Loucy (cell line): ENCODE results near the gene P2RX2.

Experiments used
- H2AFZ ChIP-seq: fragments of 200-600 bp; sonication (generic); 2 replicates; pipeline ENCODE4 v1.6.0; 2016; ENCODE audit warnings: antibody characterized with exemption, mild to moderate bottlenecking, low read length, moderate library complexity
- H3F3A ChIP-seq: fragments of 200-600 bp; 2 replicates; pipeline ENCODE4 v1.6.0; 2016; ENCODE audit warnings: antibody characterized with exemption, low read depth, mild to moderate bottlenecking
- H3K27me3 ChIP-seq: fragments of 200-600 bp; sonication (generic); 2 replicates; pipeline ENCODE4 v1.6.1; 2014; ENCODE audit warnings: low read length, mild to moderate bottlenecking; ENCODE audit not compliant: insufficient read depth, poor library complexity, severe bottlenecking
- H3K36me3 ChIP-seq: fragments of 200-600 bp; sonication (generic); 2 replicates; pipeline ENCODE4 v1.6.1; 2016; ENCODE audit warnings: low read length; ENCODE audit not compliant: insufficient read depth
- H3K4me1 ChIP-seq: fragments of 200-600 bp; sonication (generic); 2 replicates; pipeline ENCODE4 v1.5.1; 2014; ENCODE audit warnings: low read length, mild to moderate bottlenecking; ENCODE audit not compliant: insufficient read depth, poor library complexity, severe bottlenecking
- H3K4me2 ChIP-seq: fragments of 200-600 bp; sonication (generic); 2 replicates; pipeline ENCODE4 v1.6.0; 2014; ENCODE audit warnings: antibody characterized with exemption, low read length, low read depth, mild to moderate bottlenecking; ENCODE audit not compliant: poor library complexity, severe bottlenecking
- H3K4me3 ChIP-seq: fragments of 200-600 bp; sonication (generic); 2 replicates; pipeline ENCODE4 v1.5.1; 2014; ENCODE audit warnings: low read length, mild to moderate bottlenecking, mixed read lengths; ENCODE audit not compliant: poor library complexity, severe bottlenecking
- H3K79me2 ChIP-seq: fragments of 200-600 bp; sonication (generic); 2 replicates; pipeline ENCODE4 v1.6.1; 2014; ENCODE audit warnings: low read length; ENCODE audit not compliant: insufficient read depth
- H3K9ac ChIP-seq: fragments of 200-600 bp; sonication (generic); 2 replicates; pipeline ENCODE4 v1.6.0; 2014; ENCODE audit warnings: mild to moderate bottlenecking, low read depth, low read length, moderate library complexity; ENCODE audit not compliant: poor library complexity, severe bottlenecking
- H3K9me2 ChIP-seq: fragments of 200-600 bp; sonication (generic); replicated peaks from 2 replicates; pipeline ENCODE4 v1.6.1; 2016; ENCODE audit warnings: low read depth, low read length, mixed read lengths
- H3K9me3 ChIP-seq: fragments of 200-600 bp; sonication (generic); 2 replicates; pipeline ENCODE4 v1.6.1; 2014; ENCODE audit warnings: mild to moderate bottlenecking, antibody characterized with exemption, low read length, low read depth; ENCODE audit not compliant: insufficient read depth
- H4K20me1 ChIP-seq: fragments of 200-600 bp; sonication (generic); 2 replicates; pipeline ENCODE4 v1.6.0; 2014; ENCODE audit warnings: antibody characterized with exemption, low read length, mild to moderate bottlenecking; ENCODE audit not compliant: insufficient read depth, poor library complexity, severe bottlenecking
- CTCF ChIP-seq: fragments of 200-600 bp; sonication (generic); conservative IDR thresholded peaks from 2 replicates; pipeline ENCODE4 v1.5.1; 2014; ENCODE audit warnings: mild to moderate bottlenecking, antibody characterized with exemption, low read length
- EZH2phosphoT487 ChIP-seq: fragments of 200-600 bp; IDR thresholded peaks from 2 replicates; pipeline ENCODE4 v1.6.1; 2018; ENCODE audit warnings: antibody characterized with exemption, mild to moderate bottlenecking, moderate library complexity, borderline replicate concordance

Gene P2RX2

GRCh38 chr12:132647858-132648257 lies 29.3 kb downstream of the P2RX2 start:
- Histone ChIP-seq H3K4me1 (no peaks in the 10 kb centered on the region), H3K9ac (no peak overlapping the region), H3K9me2 (no peaks in the 10 kb centered on the region), H3K4me2 (no peak overlapping the region), H3K79me2 (no peaks in the 10 kb centered on the region), H3K9me3 (no peaks in the 10 kb centered on the region), H3K4me3 (no peak overlapping the region), H3F3A (no peaks in the 10 kb centered on the region), H3K36me3 (peaks cover 83% of the 10 kb centered on the region), H3K27me3 (no peaks in the 10 kb centered on the region), H4K20me1 (no peaks in the 10 kb centered on the region), H2AFZ (no peak overlapping the region)
- TF ChIP-seq CTCF (no peak), EZH2phosphoT487 (no peak)

DNA sequence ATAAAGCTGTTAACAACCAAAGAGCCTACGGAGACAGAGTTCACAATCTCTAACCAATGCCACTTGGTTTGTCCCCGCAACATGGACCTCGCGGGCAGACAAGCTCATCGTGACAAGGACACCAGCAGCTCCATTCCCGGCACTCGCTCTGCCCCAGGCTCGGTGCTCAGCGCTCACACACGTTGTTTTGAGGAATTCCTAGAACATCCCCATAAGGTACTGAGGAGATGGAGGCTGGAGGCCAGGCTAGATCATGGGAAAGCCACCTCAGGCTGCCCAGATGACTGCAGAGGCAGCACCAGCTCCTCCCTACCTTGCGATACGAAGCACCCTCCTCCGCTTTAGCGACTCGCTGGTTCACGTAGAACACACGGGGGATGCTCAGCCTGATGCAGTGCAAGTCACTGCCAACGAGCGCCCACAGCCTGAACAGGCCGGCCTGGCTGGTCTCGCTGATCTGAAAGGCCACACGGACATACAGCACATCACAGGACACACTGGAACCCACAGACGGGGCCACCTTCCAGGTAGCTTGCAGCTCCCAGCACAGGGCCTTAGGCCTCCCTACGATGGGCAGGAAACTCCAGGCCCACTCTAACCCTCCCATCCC lies 30.1 kb downstream of the P2RX2 start:
- Histone ChIP-seq H3K4me2 (no peak overlapping the region), H3K27me3 (no peaks in the 10 kb centered on the region), H4K20me1 (no peaks in the 10 kb centered on the region), H3K4me1 (no peaks in the 10 kb centered on the region), H3K4me3 (no peak overlapping the region), H3K79me2 (no peaks in the 10 kb centered on the region), H3K9me2 (no peaks in the 10 kb centered on the region), H3K9me3 (no peaks in the 10 kb centered on the region), H3K36me3 (peaks cover 82% of the 10 kb centered on the region), H2AFZ (no peak overlapping the region), H3K9ac (no peak overlapping the region), H3F3A (no peaks in the 10 kb centered on the region)
- TF ChIP-seq EZH2phosphoT487: no peak
- no peak for TF ChIP-seq CTCF

DNA sequence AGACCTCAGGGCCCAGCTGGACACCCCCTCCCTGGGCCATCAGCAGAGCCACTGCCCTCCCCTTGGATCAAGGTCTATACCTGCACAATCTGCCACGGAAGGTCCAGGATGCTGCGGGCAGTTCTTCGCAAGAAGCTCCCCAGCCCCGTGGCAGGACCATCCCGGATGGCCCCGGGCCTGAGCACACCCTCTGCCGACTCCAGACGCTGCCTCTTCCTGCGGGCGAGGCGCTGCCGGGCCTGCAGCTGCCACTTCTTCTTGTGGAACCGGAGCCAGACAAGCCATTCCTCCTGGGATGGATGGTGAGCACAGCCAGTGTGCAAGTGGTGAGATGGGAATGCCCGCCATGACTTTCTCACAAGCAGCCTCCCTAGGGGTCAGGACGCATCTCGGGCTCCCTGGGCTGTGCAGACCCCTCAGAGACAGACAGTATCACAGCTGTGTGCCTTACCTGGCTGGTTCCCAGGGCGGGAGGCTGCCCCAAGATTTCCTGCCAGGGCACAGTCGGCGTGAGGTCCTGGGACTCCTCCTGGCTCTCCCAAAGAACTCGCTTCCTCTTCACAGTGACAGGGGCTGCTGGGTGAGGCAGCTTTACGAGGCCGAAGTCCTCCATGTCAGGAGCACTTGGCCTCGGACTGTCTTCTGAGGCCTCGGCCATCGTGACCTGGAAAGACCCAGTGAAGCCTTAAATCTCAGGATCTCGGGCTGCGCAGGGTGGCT lies 30.8 kb downstream of the P2RX2 start:
- peaks cover 84% of the 10 kb centered on the region for H3K36me3 ChIP-seq
- no peaks in the 10 kb centered on the region for H4K20me1 ChIP-seq
- TF ChIP-seq CTCF (no peak), EZH2phosphoT487 (no peak)
- no peaks in the 10 kb centered on the region for H3F3A ChIP-seq
- H3K9me2 ChIP-seq: no peaks in the 10 kb centered on the region
- H3K4me2 ChIP-seq: no peak overlapping the region
- H3K27me3 ChIP-seq: no peaks in the 10 kb centered on the region
- no peaks in the 10 kb centered on the region for H3K9me3 ChIP-seq
- no peaks in the 10 kb centered on the region for H3K79me2 ChIP-seq
- H3K4me3 ChIP-seq: no peak overlapping the region
- no peak overlapping the region for H2AFZ ChIP-seq
- H3K4me1 ChIP-seq: no peaks in the 10 kb centered on the region
- no peak overlapping the region for H3K9ac ChIP-seq
